ENCODE measurements around the gene PAX3.

The PAX3 gene

GRCh38 chr2:222180619-222181018, 118.2 kb downstream of the PAX3 start:
- no peak for DNase-seq (ENCODE audit: extremely low read depth, low read depth)
- TF ChIP-seq, protein P1, sequence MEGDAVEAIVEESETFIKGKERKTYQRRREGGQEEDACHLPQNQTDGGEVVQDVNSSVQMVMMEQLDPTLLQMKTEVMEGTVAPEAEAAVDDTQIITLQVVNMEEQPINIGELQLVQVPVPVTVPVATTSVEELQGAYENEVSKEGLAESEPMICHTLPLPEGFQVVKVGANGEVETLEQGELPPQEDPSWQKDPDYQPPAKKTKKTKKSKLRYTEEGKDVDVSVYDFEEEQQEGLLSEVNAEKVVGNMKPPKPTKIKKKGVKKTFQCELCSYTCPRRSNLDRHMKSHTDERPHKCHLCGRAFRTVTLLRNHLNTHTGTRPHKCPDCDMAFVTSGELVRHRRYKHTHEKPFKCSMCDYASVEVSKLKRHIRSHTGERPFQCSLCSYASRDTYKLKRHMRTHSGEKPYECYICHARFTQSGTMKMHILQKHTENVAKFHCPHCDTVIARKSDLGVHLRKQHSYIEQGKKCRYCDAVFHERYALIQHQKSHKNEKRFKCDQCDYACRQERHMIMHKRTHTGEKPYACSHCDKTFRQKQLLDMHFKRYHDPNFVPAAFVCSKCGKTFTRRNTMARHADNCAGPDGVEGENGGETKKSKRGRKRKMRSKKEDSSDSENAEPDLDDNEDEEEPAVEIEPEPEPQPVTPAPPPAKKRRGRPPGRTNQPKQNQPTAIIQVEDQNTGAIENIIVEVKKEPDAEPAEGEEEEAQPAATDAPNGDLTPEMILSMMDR (IDR thresholded peaks at IDR 0.05; ENCODE audit: low read depth, low read length), result no peak

DNA sequence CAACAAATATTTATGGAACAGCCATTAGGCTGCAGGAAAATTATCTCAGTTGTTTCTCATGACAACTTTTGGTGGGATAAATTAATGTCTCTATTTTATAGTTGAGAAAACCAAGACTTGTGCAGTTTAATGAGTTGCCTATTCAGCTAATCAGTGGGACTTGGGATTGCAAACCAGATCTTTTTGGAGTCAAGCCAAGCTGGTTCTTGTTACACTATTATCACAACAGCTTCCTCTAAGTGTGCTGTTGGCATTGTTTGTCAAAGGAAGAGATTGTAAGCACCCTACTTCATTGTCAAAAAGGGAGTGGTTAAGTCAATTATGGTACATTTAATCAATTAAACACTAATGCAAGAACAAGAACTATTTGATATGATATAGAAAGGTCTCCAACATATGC, 119.2 kb downstream of the PAX3 start:
- DNase-seq (ENCODE audit: extremely low read depth, low read depth), result no peak
- TF ChIP-seq, protein P1 (IDR thresholded peaks at IDR 0.05; ENCODE audit: low read depth, low read length), result no peak

GRCh38 chr2:222178450-222178849, 120.3 kb downstream of the PAX3 start:
- no peak for DNase-seq (ENCODE audit: extremely low read depth, low read depth)

GRCh38 chr2:222176890-222177289, 121.9 kb downstream of the PAX3 start:
- no peak for DNase-seq (ENCODE audit: extremely low read depth, low read depth)

More at GRCh38 chr2:222178450-222178849, 120.3 kb downstream of the PAX3 start:
- TF ChIP-seq, protein P1 (IDR thresholded peaks at IDR 0.05; ENCODE audit: low read depth, low read length), result no peak

DNA sequence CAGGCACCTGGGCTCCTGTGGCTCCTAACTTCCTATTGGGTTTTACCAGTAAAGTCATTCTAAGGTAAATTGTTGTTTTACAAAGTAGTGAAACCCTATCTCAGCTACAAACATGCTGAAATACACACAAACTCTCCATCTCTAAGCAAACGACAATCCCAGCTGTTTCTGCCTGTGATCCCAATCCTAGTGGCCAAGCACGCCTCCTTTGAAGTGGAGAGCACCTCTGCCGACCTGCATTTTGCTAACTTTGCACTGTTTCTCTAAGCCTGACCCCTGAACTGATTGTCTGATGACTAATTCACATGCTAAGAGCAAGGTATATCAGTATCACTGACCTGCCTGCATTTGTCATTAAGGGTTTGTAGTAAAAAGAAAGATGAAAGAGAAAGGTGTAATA, 124.3 kb downstream of the PAX3 start:
- no peak for DNase-seq (ENCODE audit: extremely low read depth, low read depth)
- TF ChIP-seq, protein P1 (IDR thresholded peaks at IDR 0.05; ENCODE audit: low read depth, low read length), result no peak

More at GRCh38 chr2:222176890-222177289, 121.9 kb downstream of the PAX3 start:
- TF ChIP-seq, protein P1 (IDR thresholded peaks at IDR 0.05; ENCODE audit: low read depth, low read length), result no peak

GRCh38 chr2:222169346-222169745, 129.5 kb downstream of the PAX3 start:
- no peak for DNase-seq (ENCODE audit: extremely low read depth, low read depth)
- TF ChIP-seq, protein P1 (IDR thresholded peaks at IDR 0.05; ENCODE audit: low read depth, low read length), result no peak

DNA sequence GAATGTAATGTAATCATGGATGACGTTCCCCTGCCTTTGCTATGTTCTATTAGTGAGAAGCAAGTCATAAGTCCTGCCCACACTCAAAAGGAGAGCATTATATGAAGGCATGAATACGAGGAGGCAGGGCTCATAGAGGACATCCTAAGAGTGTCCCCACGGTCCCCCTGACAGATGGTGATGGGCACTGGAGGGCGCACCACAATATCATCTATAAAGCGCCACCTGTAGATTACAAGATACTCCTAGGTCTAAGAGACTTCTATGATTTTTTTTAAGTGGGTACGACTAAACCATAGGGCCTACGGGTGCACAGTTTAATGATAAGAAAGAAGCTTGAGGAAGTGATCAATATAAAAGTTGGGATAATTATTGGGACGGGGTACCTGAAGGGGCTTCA, 131.0 kb downstream of the PAX3 start:
- no peak for DNase-seq (ENCODE audit: extremely low read depth, low read depth)

More for the DNA sequence above, 131.0 kb downstream of the PAX3 start:
- TF ChIP-seq, protein P1 (IDR thresholded peaks at IDR 0.05; ENCODE audit: low read depth, low read length), result no peak

Data from AG09319 (cell line).